HCT116 (cell line): Measurements from ENCODE around the gene SHROOM3. TPM values are rescaled to one million over a fixed set of nuclear protein-coding genes. Genes with fewer than 3 reads are reported as not detected.
A peak's percentile ranks its signal among the peaks of the same experiment; 100 is the strongest.

ENCODE experiments used
- ATAC-seq: fragments of 200-7000 bp; cut with Tn5 transposase; 2 replicates; pipeline ENCODE4 v1.9.1; 2020; ENCODE audit warnings: mild to moderate bottlenecking, moderate library complexity
- BruUV-seq: library from RNA; stranded (reverse); fragments of 400-500 nt; replicated peaks from 2 replicates; lab custom pipeline; 2021; lab: Mats Ljungman, UMichigan
- CTCF ChIA-PET: fragments of 300-600 bp; sonication (Branson Sonifier 250); formaldehyde crosslinking; loops from one replicate; lab custom pipeline; 2021; ENCODE audit warnings: antibody characterized with exemption; lab: Charles Lee
- POLR2A ChIA-PET: fragments of 300-600, 350-600 bp; sonication (Branson Sonifier 250); formaldehyde crosslinking; loops from one replicate; lab custom pipeline; 2021; ENCODE audit warnings: antibody characterized with exemption; lab: Charles Lee
- RAD21 ChIA-PET, 2 experiments: fragments of 300-600 bp; sonication (Branson Sonifier 250); formaldehyde crosslinking; loops; one replicate each; lab custom pipeline; 2023; ENCODE audit warnings: low total read pairs in 2 of 2; ENCODE audit not compliant: uncharacterized antibody in 2 of 2, unreplicated experiment in 2 of 2, low non-redundant PET in 1 of 2; lab: Charles Lee
- DNase-seq: peaks from one replicate; pipeline ENCODE4 v3.0.0-alpha.2; 2010; ENCODE audit warnings: low read depth, low spot score
- H2AFZ ChIP-seq: fragments of 200-600 bp; shearing (Covaris generic), sonication (generic); 2 replicates; pipeline ENCODE4 v1.6.1; 2017; ENCODE audit warnings: low read depth, mixed run types, mixed read lengths, antibody characterized with exemption, low read length; ENCODE audit not compliant: poor library complexity, severe bottlenecking
- H3K27ac ChIP-seq: 2 replicates; pipeline ENCODE4 v1.5.1; 2012; ENCODE audit warnings: low read depth, low read length
- H3K27me3 ChIP-seq: fragments of 200-600 bp; sonication (generic); 2 replicates; pipeline ENCODE4 v1.6.1; 2016; ENCODE audit warnings: mixed run types, low read length, mixed read lengths; ENCODE audit not compliant: insufficient read depth
- H3K36me3 ChIP-seq, 2 experiments: fragments of 200-500 bp in 1 of 2; fragments of 200-600 bp in 1 of 2; sonication (Bioruptor generic) in 1 of 2; sonication (generic) in 1 of 2; 2 replicates each; pipeline versions ENCODE4 v1.5.1 to v1.6.1; 2014 to 2016; ENCODE audit warnings: low read length in 2 of 2, inconsistent platforms in 1 of 2, mixed read lengths in 1 of 2, mixed run types in 1 of 2; ENCODE audit not compliant: insufficient read depth in 2 of 2, control insufficient read depth in 1 of 2
- H3K4me1 ChIP-seq, 2 experiments: fragments of 200-600 bp in 1 of 2; sonication (generic) in 1 of 2; 2 replicates each; pipeline versions ENCODE4 v1.5.1 to v1.6.1; 2012 to 2017; ENCODE audit warnings: low read length in 2 of 2, inconsistent platforms in 1 of 2, mild to moderate bottlenecking in 1 of 2, mixed read lengths in 1 of 2, mixed run types in 1 of 2, moderate library complexity in 1 of 2; ENCODE audit not compliant: insufficient read depth in 2 of 2, control insufficient read depth in 1 of 2
- H3K4me2 ChIP-seq: fragments of 200-600 bp; sonication (generic); 2 replicates; pipeline ENCODE4 v1.6.1; 2017; ENCODE audit warnings: mixed run types, low read length, mixed read lengths
- H3K4me3 ChIP-seq, 2 experiments: fragments of 200-600 bp in 1 of 2; sonication (generic) in 1 of 2; replicated peaks in 1 of 2; 2 replicates each; pipeline ENCODE4 v1.5.1; 2011 to 2016; ENCODE audit warnings: low read length in 2 of 2, control low read depth in 1 of 2, low read depth in 1 of 2, mild to moderate bottlenecking in 1 of 2, mixed read lengths in 1 of 2, mixed run types in 1 of 2
- H3K79me2 ChIP-seq: fragments of 200-600 bp; sonication (generic); 2 replicates; pipeline ENCODE4 v1.6.1; 2017; ENCODE audit warnings: mild to moderate bottlenecking, mixed run types, low read length, moderate library complexity, mixed read lengths; ENCODE audit not compliant: insufficient read depth
- H3K9ac ChIP-seq: fragments of 200-600 bp; sonication (generic); 2 replicates; pipeline ENCODE4 v1.6.1; 2016; ENCODE audit warnings: low read length, mixed read lengths
- H3K9me2 ChIP-seq: fragments of 200-600 bp; sonication (generic), shearing (Covaris generic); 2 replicates; pipeline ENCODE4 v1.6.1; 2017; ENCODE audit warnings: mixed run types, mild to moderate bottlenecking, moderate library complexity; ENCODE audit not compliant: insufficient read depth
- H3K9me3 ChIP-seq, 2 experiments: fragments of 200-500 bp in 1 of 2; fragments of 200-600 bp in 1 of 2; sonication (Bioruptor generic) in 1 of 2; sonication (generic) in 1 of 2; 2 replicates each; pipeline ENCODE4 v1.6.1; 2014 to 2017; ENCODE audit warnings: low read length in 2 of 2, mixed read lengths in 2 of 2, inconsistent platforms in 1 of 2, low read depth in 1 of 2, mild to moderate bottlenecking in 1 of 2, mixed run types in 1 of 2, moderate library complexity in 1 of 2; ENCODE audit not compliant: control insufficient read depth in 1 of 2, insufficient read depth in 1 of 2
- H4K20me1 ChIP-seq: fragments of 200-600 bp; sonication (generic), shearing (Covaris generic); 2 replicates; pipeline ENCODE4 v1.6.1; 2017; ENCODE audit warnings: mixed run types, mild to moderate bottlenecking, moderate library complexity; ENCODE audit not compliant: insufficient read depth
- CBX3 ChIP-seq: IDR thresholded peaks from 2 replicates; pipeline ENCODE4 v1.6.1; 2012; ENCODE audit warnings: low read depth
- ELF1 ChIP-seq: IDR thresholded peaks from 2 replicates; pipeline ENCODE4 v1.6.1; 2012; ENCODE audit warnings: low read depth, borderline replicate concordance
- EZH2 ChIP-seq: fragments of 200-600 bp; sonication (generic); IDR thresholded peaks from 2 replicates; pipeline ENCODE4 v1.6.1; 2017; ENCODE audit warnings: antibody characterized with exemption, mixed run types
- EZH2phosphoT487 ChIP-seq: fragments of 200-600 bp; IDR thresholded peaks from 2 replicates; pipeline ENCODE4 v1.6.1; 2018; ENCODE audit warnings: antibody characterized with exemption, borderline replicate concordance
- MAX ChIP-seq: IDR thresholded peaks from 2 replicates; pipeline ENCODE4 v1.6.1; 2012
- SIN3A ChIP-seq: IDR thresholded peaks from 2 replicates; pipeline ENCODE4 v1.6.1; 2012; ENCODE audit warnings: low read depth
- SP1 ChIP-seq: IDR thresholded peaks from 2 replicates; pipeline ENCODE4 v1.6.1; 2012; ENCODE audit warnings: low read depth
- SRF ChIP-seq: IDR thresholded peaks from 2 replicates; pipeline ENCODE4 v1.6.1; 2012; ENCODE audit warnings: low read depth
- TCF7L2 ChIP-seq: IDR thresholded peaks from 2 replicates; pipeline ENCODE4 v1.7.0; 2011; ENCODE audit warnings: borderline replicate concordance, inconsistent platforms; ENCODE audit not compliant: insufficient read depth, insufficient read length; ENCODE audit errors: extremely low read depth
- ZNF274 ChIP-seq: fragments of 200-500 bp; sonication (Bioruptor generic); IDR thresholded peaks from 2 replicates; pipeline ENCODE4 v1.6.1; 2014; ENCODE audit warnings: mild to moderate bottlenecking, low read depth, low read length, inconsistent platforms
- intact Hi-C: fragments of 100-400 bp; cut with micrococcal nuclease; formaldehyde crosslinking; loops from 2 replicates; pipeline ENCODE4 v1.10.0; 2022
- total RNA-seq: library from RNA; stranded (reverse); gene quantifications from one replicate; pipeline ENCODE4 v1.2.1, GENCODE V29; 2021; ENCODE audit not compliant: unreplicated experiment
- TF ChIP-seq, protein P1 (sequence below): IDR thresholded peaks from 2 replicates; pipeline ENCODE4 v1.6.1; 2012
- TF ChIP-seq, protein P2 (sequence below), 3 experiments: fragments of 200-600 bp in 1 of 3; sonication (generic) in 1 of 3; IDR thresholded peaks in 2 of 3; conservative IDR thresholded peaks in 1 of 3; 2 replicates each; pipeline ENCODE4 v1.5.1; 2012 to 2017; ENCODE audit warnings: low read depth in 2 of 3, low read length in 2 of 3, antibody characterized with exemption in 1 of 3, borderline replicate concordance in 1 of 3, control low read depth in 1 of 3, mild to moderate bottlenecking in 1 of 3, mixed read lengths in 1 of 3, mixed run types in 1 of 3, moderate library complexity in 1 of 3; ENCODE audit not compliant: insufficient read depth in 1 of 3
- TF ChIP-seq, protein P3 (sequence below): IDR thresholded peaks from 2 replicates; pipeline ENCODE4 v1.6.1; 2011; ENCODE audit warnings: mild to moderate bottlenecking, low read length, moderate library complexity; ENCODE audit not compliant: insufficient replicate concordance; ENCODE audit errors: extremely low read depth
- TF ChIP-seq, protein P4 (sequence below): IDR thresholded peaks from 2 replicates; pipeline ENCODE4 v1.6.1; 2012; ENCODE audit warnings: low read depth

The SHROOM3 gene
- total RNA-seq, 1 experiment from 2014 or later = 22.5 TPM

DNA sequence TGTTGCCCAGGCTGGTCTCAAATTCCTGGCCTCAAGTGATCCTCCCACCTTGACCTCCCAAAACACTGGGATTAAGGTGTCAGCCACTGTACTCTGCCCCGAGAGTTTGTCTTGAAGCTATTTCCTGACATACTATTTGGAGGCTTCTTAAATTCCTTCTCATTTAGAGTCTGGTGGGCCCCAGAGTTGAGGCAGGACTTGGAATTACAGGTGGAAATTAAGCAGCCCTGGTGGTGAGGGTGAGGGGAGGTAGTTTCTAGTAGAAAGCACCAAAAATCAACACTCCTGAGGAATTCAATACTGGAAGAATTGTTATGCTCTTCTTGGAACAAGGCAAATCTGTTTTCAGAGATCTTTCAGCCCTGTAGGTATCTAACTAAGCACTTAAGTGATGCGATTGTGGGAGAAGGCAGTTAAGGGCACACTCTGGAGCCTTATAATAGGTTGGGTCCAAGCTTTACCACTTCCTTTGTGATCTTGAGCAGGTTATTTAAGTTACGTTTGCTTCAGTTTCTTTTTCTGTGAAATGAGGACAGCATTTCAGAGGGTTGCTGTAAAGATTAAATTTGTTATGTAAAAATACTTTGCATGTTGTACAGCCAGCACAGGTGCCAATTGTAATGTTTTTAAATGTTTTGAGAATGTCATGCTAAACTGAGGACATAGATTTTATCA is 262.2 kb downstream of the SHROOM3 start:
- H3K4me1 ChIP-seq = peaks cover 11 to 25% of the 10 kb centered on the region in 2 experiments
- no peaks in the 10 kb centered on the region for H4K20me1 ChIP-seq
- no peak for DNase-seq
- H3K79me2 ChIP-seq = peaks cover 70% of the 10 kb centered on the region
- H3K27me3 ChIP-seq = no peaks in the 10 kb centered on the region
- RAD21 ChIA-PET = no interaction called here
- TF ChIP-seq, protein P1, sequence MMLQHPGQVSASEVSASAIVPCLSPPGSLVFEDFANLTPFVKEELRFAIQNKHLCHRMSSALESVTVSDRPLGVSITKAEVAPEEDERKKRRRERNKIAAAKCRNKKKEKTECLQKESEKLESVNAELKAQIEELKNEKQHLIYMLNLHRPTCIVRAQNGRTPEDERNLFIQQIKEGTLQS = no peak
- TF ChIP-seq, protein P2, sequence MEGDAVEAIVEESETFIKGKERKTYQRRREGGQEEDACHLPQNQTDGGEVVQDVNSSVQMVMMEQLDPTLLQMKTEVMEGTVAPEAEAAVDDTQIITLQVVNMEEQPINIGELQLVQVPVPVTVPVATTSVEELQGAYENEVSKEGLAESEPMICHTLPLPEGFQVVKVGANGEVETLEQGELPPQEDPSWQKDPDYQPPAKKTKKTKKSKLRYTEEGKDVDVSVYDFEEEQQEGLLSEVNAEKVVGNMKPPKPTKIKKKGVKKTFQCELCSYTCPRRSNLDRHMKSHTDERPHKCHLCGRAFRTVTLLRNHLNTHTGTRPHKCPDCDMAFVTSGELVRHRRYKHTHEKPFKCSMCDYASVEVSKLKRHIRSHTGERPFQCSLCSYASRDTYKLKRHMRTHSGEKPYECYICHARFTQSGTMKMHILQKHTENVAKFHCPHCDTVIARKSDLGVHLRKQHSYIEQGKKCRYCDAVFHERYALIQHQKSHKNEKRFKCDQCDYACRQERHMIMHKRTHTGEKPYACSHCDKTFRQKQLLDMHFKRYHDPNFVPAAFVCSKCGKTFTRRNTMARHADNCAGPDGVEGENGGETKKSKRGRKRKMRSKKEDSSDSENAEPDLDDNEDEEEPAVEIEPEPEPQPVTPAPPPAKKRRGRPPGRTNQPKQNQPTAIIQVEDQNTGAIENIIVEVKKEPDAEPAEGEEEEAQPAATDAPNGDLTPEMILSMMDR (IDR thresholded peaks at IDR 0.05 in 2 of 3, conservative IDR thresholded peaks at IDR 0.05 in 1 of 3; ENCODE audit: borderline replicate concordance in 1 of 3, insufficient read depth in 1 of 3, low read depth in 2 of 3, low read length in 2 of 3) = no peak
- TF ChIP-seq MAX (no peak), ZNF274 (no peak), SP1 (no peak), ELF1 (no peak), TCF7L2 (no peak), SIN3A (no peak), SRF (no peak), EZH2phosphoT487 (no peak), EZH2 (no peak), CBX3 (no peak)
- TF ChIP-seq, protein P3, sequence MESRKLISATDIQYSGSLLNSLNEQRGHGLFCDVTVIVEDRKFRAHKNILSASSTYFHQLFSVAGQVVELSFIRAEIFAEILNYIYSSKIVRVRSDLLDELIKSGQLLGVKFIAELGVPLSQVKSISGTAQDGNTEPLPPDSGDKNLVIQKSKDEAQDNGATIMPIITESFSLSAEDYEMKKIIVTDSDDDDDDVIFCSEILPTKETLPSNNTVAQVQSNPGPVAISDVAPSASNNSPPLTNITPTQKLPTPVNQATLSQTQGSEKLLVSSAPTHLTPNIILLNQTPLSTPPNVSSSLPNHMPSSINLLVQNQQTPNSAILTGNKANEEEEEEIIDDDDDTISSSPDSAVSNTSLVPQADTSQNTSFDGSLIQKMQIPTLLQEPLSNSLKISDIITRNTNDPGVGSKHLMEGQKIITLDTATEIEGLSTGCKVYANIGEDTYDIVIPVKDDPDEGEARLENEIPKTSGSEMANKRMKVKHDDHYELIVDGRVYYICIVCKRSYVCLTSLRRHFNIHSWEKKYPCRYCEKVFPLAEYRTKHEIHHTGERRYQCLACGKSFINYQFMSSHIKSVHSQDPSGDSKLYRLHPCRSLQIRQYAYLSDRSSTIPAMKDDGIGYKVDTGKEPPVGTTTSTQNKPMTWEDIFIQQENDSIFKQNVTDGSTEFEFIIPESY = no peak
- TF ChIP-seq, protein P4, sequence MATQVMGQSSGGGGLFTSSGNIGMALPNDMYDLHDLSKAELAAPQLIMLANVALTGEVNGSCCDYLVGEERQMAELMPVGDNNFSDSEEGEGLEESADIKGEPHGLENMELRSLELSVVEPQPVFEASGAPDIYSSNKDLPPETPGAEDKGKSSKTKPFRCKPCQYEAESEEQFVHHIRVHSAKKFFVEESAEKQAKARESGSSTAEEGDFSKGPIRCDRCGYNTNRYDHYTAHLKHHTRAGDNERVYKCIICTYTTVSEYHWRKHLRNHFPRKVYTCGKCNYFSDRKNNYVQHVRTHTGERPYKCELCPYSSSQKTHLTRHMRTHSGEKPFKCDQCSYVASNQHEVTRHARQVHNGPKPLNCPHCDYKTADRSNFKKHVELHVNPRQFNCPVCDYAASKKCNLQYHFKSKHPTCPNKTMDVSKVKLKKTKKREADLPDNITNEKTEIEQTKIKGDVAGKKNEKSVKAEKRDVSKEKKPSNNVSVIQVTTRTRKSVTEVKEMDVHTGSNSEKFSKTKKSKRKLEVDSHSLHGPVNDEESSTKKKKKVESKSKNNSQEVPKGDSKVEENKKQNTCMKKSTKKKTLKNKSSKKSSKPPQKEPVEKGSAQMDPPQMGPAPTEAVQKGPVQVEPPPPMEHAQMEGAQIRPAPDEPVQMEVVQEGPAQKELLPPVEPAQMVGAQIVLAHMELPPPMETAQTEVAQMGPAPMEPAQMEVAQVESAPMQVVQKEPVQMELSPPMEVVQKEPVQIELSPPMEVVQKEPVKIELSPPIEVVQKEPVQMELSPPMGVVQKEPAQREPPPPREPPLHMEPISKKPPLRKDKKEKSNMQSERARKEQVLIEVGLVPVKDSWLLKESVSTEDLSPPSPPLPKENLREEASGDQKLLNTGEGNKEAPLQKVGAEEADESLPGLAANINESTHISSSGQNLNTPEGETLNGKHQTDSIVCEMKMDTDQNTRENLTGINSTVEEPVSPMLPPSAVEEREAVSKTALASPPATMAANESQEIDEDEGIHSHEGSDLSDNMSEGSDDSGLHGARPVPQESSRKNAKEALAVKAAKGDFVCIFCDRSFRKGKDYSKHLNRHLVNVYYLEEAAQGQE = no peak
- TF ChIP-seq, all 23 proteins: peak for 0
- intact Hi-C loops = no loop called here
- POLR2A ChIA-PET = no interaction called here
- Histone ChIP-seq H3K4me2 (no peak overlapping the region), H3K4me3 (no peak overlapping the region), H3K9ac (no peak overlapping the region), H2AFZ (no peak overlapping the region), H3K9me2 (no peaks in the 10 kb centered on the region), H3K9me3 (no peaks in the 10 kb centered on the region), H3K27ac (no peak overlapping the region), H3K36me3 (no peaks in the 10 kb centered on the region)
- 0 out of 2 replicates have a peak, but pooled peaks have one; percentile 34 for ATAC-seq
- CTCF ChIA-PET = no interaction called here
- no TSS peak for BruUV-seq
